Hepatocyte (in vitro differentiated cells): Measurements from ENCODE around the gene FZD8. TPM values are rescaled to one million over a fixed set of nuclear protein-coding genes. Genes with fewer than 3 reads are reported as not detected.

Experiments
- DNase-seq: peaks from one replicate; pipeline ENCODE4 v3.0.0-alpha.2; 2016; ENCODE audit warnings: low spot score
- H2AFZ ChIP-seq: fragments of 200-600 bp; sonication (generic); 2 replicates; pipeline ENCODE4 v1.6.0; 2016; ENCODE audit warnings: antibody characterized with exemption, mild to moderate bottlenecking
- H3K27ac ChIP-seq: fragments of 200-600 bp; sonication (generic); 2 replicates; pipeline ENCODE4 v1.5.1; 2016; ENCODE audit warnings: mild to moderate bottlenecking
- H3K27me3 ChIP-seq: fragments of 200-600 bp; sonication (generic); 2 replicates; pipeline ENCODE4 v1.6.1; 2016
- H3K36me3 ChIP-seq: fragments of 200-600 bp; sonication (generic); replicated peaks from 2 replicates; pipeline ENCODE4 v1.5.1; 2016; ENCODE audit warnings: low read depth; ENCODE audit not compliant: insufficient read depth
- H3K4me1 ChIP-seq: fragments of 200-600 bp; sonication (generic); 2 replicates; pipeline ENCODE4 v1.5.1; 2016; ENCODE audit warnings: mild to moderate bottlenecking, moderate library complexity; ENCODE audit not compliant: insufficient read depth
- H3K4me2 ChIP-seq: fragments of 200-600 bp; sonication (generic); 2 replicates; pipeline ENCODE4 v1.6.0; 2016
- H3K4me3 ChIP-seq: fragments of 200-600 bp; sonication (generic); 2 replicates; pipeline ENCODE4 v1.5.1; 2016; ENCODE audit warnings: mild to moderate bottlenecking
- H3K79me2 ChIP-seq: fragments of 200-600 bp; sonication (generic); 2 replicates; pipeline ENCODE4 v1.6.0; 2017; ENCODE audit warnings: mild to moderate bottlenecking
- H3K9me2 ChIP-seq: fragments of 200-600 bp; sonication (generic); replicated peaks from 2 replicates; pipeline ENCODE4 v1.6.0; 2017; ENCODE audit warnings: mild to moderate bottlenecking; ENCODE audit not compliant: insufficient read depth
- H3K9me3 ChIP-seq: fragments of 200-600 bp; sonication (generic); 2 replicates; pipeline ENCODE4 v1.5.1; 2016; ENCODE audit warnings: low read depth, mild to moderate bottlenecking
- H4K20me1 ChIP-seq: fragments of 200-600 bp; sonication (generic); 2 replicates; pipeline ENCODE4 v1.6.0; 2016; ENCODE audit warnings: mild to moderate bottlenecking; ENCODE audit not compliant: insufficient read depth, poor library complexity, severe bottlenecking
- CTCF ChIP-seq: fragments of 200-600 bp; sonication (generic); IDR thresholded peaks from 2 replicates; pipeline ENCODE4 v1.5.1; 2016; ENCODE audit warnings: antibody characterized with exemption, mild to moderate bottlenecking; ENCODE audit not compliant: poor library complexity
- EZH2 ChIP-seq: fragments of 200-600 bp; sonication (generic); IDR thresholded peaks from 2 replicates; pipeline ENCODE4 v1.6.1; 2016; ENCODE audit warnings: antibody characterized with exemption, mild to moderate bottlenecking, borderline replicate concordance
- EZH2phosphoT487 ChIP-seq: fragments of 200-600 bp; sonication (generic); IDR thresholded peaks from one replicate; pipeline ENCODE4 v1.6.1; 2018; ENCODE audit warnings: antibody characterized with exemption, mild to moderate bottlenecking, low read depth, moderate library complexity; ENCODE audit not compliant: unreplicated experiment, severe bottlenecking
- WGBS: methylation state at CpG from one replicate; pipeline ENCODE4 v1.1.6; 2016; ENCODE audit warnings: low lambda C conversion rate; ENCODE audit errors: missing lambda C conversion rate; 5-methylcytosine and 5-hydroxymethylcytosine counted together
- polyA plus RNA-seq: library from polyadenylated mRNA; unstranded; fragments of >200 nt; fragmentation: Nextera tagmentation; extraction: Ambion mirVana; gene quantifications from 2 replicates; pipeline ENCODE4 v1.2.1, GENCODE V29; 2016
- total RNA-seq: library from RNA; depleted of rRNA; stranded (reverse); fragments of >200 nt; gene quantifications from 2 replicates; pipeline ENCODE4 v1.2.3, GENCODE V29; 2014

The FZD8 gene
- total and polyA plus RNA-seq, 2 experiments from 2014 or later, result 3.7 to 7.7 TPM

- Histone ChIP-seq H3K9me2 (no peaks in the 10 kb centered on the region), H4K20me1 (peaks cover 2% of the 10 kb centered on the region), H3K4me2 (peak overlapping the region; percentile 98), H3K79me2 (no peaks in the 10 kb centered on the region), H3K27ac (no peak overlapping the region), H3K4me3 (no peak overlapping the region), H3K4me1 (peaks cover 21% of the 10 kb centered on the region), H3K27me3 (peaks cover 22% of the 10 kb centered on the region), H2AFZ (no peak overlapping the region), H3K9me3 (no peaks in the 10 kb centered on the region), H3K36me3 (no peaks in the 10 kb centered on the region)
- WGBS, result 49% methylated on average over 4 of the region's 4 CpGs
- TF ChIP-seq CTCF (no peak), EZH2 (no peak), EZH2phosphoT487 (no peak)
- DNase-seq, result no peak
These were observed 4.0 kb downstream of the FZD8 start for GRCh38 chr10:35638101-35638500.

- Histone ChIP-seq H3K27me3 (peaks cover 22% of the 10 kb centered on the region), H3K4me3 (no peak overlapping the region), H2AFZ (peak overlapping the region; percentile 7), H3K27ac (no peak overlapping the region), H3K9me3 (no peaks in the 10 kb centered on the region), H3K79me2 (no peaks in the 10 kb centered on the region), H3K9me2 (no peaks in the 10 kb centered on the region), H3K36me3 (no peaks in the 10 kb centered on the region), H3K4me2 (peak overlapping the region; percentile 98), H3K4me1 (peaks cover 21% of the 10 kb centered on the region), H4K20me1 (peaks cover 2% of the 10 kb centered on the region)
- 15% methylated on average over 8 of the region's 8 CpGs for WGBS
- no peak for TF ChIP-seq EZH2
- no peak for TF ChIP-seq EZH2phosphoT487
- no peak for TF ChIP-seq CTCF
- DNase-seq, result no peak
These were observed 4.6 kb downstream of the FZD8 start for GRCh38 chr10:35637462-35637861.

- H3K4me3 ChIP-seq, result no peak overlapping the region
- WGBS, result 38% methylated on average over 7 of the region's 7 CpGs
- no peaks in the 10 kb centered on the region for H3K79me2 ChIP-seq
- H4K20me1 ChIP-seq, result peaks cover 2% of the 10 kb centered on the region
- H3K9me3 ChIP-seq, result no peaks in the 10 kb centered on the region
- peaks cover 21% of the 10 kb centered on the region for H3K4me1 ChIP-seq
- H3K27me3 ChIP-seq, result peaks cover 22% of the 10 kb centered on the region
- peak overlapping the region; percentile 98 for H3K4me2 ChIP-seq
- H3K36me3 ChIP-seq, result no peaks in the 10 kb centered on the region
- no peaks in the 10 kb centered on the region for H3K9me2 ChIP-seq
- no peak overlapping the region for H3K27ac ChIP-seq
- peak overlapping the region; percentile 7 for H2AFZ ChIP-seq
- no peak for DNase-seq
- TF ChIP-seq EZH2phosphoT487 (no peak), EZH2 (no peak), CTCF (no peak)
These were observed 5.1 kb downstream of the FZD8 start for GRCh38 chr10:35636956-35637355.

DNA sequence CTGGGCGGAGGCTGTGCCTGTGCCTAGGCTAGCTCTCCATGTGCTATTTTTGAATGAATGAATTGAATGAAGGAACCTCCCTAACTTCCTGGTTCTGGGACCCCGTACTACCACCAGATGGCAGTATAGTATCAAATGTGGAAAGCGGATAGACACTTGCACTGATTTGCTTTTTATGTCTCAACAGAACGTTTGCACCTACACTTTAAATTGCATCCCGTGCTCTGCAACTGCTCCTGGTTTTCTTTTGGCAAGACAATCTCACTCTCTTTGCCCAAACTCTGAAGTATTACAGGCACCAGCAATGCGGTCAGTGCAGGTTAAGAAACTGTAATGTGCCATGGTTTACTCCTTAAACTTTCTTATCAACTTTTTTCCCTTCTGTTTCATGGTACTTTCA lies 6.5 kb downstream of the FZD8 start:
- Histone ChIP-seq H3K4me1 (peaks cover 19% of the 10 kb centered on the region), H3K27me3 (peaks cover 22% of the 10 kb centered on the region), H2AFZ (no peak overlapping the region), H3K27ac (no peak overlapping the region), H3K4me3 (no peak overlapping the region), H3K4me2 (peak overlapping the region; percentile 49), H3K9me3 (no peaks in the 10 kb centered on the region), H4K20me1 (peaks cover 2% of the 10 kb centered on the region), H3K79me2 (no peaks in the 10 kb centered on the region), H3K9me2 (no peaks in the 10 kb centered on the region), H3K36me3 (no peaks in the 10 kb centered on the region)
- peak; percentile 83 for DNase-seq
- TF ChIP-seq CTCF, result peak; percentile 94
- no peak for TF ChIP-seq EZH2
- WGBS, result 12% methylated on average over 6 of the region's 6 CpGs
